Stimulated activated naive CD4-positive, alpha-beta T cell (primary cell): Measurements from ENCODE around the gene ING3.
"Not testable (repeated sequence)": the region's sequence is repeated elsewhere in the genome, so short reads cannot be mapped to it uniquely, and the experiment has no call there.

Experiments
- DNase-seq, 6 experiments: peaks; one replicate each; lab custom pipeline; 2025; lab: John Stamatoyannopoulos, UW

The ING3 gene

GRCh38 chr7:121002757-121003200, 52.2 kb downstream of the ING3 start:
- no peak for DNase-seq

- DNase-seq: no peak
These were observed 53.6 kb downstream of the ING3 start for GRCh38 chr7:121003986-121004685.

- DNase-seq: not testable (repeated sequence)
These were observed 54.5 kb downstream of the ING3 start for GRCh38 chr7:121005058-121005457.

- no peak for DNase-seq
These were observed 55.5 kb downstream of the ING3 start for GRCh38 chr7:121005996-121006584.

- no peak for DNase-seq
These were observed 56.2 kb downstream of the ING3 start for GRCh38 chr7:121006711-121007315.

- no peak for DNase-seq
These were observed 58.2 kb downstream of the ING3 start for GRCh38 chr7:121008816-121009215.

- DNase-seq: no peak
These were observed 60.8 kb downstream of the ING3 start for GRCh38 chr7:121011401-121011800.

GRCh38 chr7:121012170-121012874, 61.7 kb downstream of the ING3 start:
- DNase-seq: no peak

GRCh38 chr7:121012919-121013318, 62.3 kb downstream of the ING3 start:
- no peak for DNase-seq

- no peak for DNase-seq
These were observed 65.0 kb downstream of the ING3 start for GRCh38 chr7:121015560-121015959.

GRCh38 chr7:121016966-121017365, 66.4 kb downstream of the ING3 start:
- no peak for DNase-seq

- no peak for DNase-seq
These were observed 67.0 kb downstream of the ING3 start for GRCh38 chr7:121017586-121017985.

- no peak for DNase-seq
These were observed 68.4 kb downstream of the ING3 start for GRCh38 chr7:121019018-121019417.

GRCh38 chr7:121020249-121020988, 69.8 kb downstream of the ING3 start:
- DNase-seq: no peak

- no peak for DNase-seq
These were observed 70.7 kb downstream of the ING3 start for GRCh38 chr7:121020989-121021969.

GRCh38 chr7:121023194-121023593, 72.6 kb downstream of the ING3 start:
- DNase-seq: no peak

- no peak for DNase-seq
These were observed 73.3 kb downstream of the ING3 start for GRCh38 chr7:121023683-121024511.

- no peak for DNase-seq
These were observed 74.0 kb downstream of the ING3 start for GRCh38 chr7:121024611-121025010.

GRCh38 chr7:121026159-121026558, 75.6 kb downstream of the ING3 start:
- DNase-seq: no peak

- no peak for DNase-seq
These were observed 76.1 kb downstream of the ING3 start for GRCh38 chr7:121026577-121027111.
